ENCODE results near the gene PPM1N.

Gene PPM1N

DNA sequence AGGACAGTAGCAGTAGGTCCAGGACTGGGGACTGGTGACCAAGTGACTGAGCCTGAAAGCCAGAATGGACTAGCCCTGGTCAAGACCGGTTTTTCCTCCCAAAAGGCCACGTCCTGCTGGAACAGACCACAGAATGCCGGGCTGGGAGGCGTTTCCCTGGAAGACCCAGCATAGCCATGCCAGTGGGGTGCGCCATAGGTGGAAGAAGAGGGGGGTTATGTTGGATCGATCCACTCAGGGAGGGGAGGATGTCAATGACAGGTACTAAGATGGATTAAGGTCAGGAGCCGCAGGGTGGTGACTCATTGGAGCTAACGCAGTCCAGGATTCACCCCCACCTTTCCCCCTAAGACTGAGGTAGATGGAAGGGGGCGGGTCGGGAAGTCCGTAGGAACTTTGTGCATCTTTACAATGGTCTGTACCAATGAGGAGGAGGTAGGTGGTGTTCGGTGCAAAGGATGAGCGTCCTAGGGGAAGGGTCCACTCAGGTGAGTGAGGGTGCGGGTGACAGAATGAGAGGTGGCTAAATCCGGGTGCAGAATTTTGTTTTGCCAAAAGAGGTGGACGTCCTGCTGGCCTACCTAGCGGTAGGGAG, 30.0 kb downstream of the PPM1N start:
- TF ChIP-seq, protein P1, sequence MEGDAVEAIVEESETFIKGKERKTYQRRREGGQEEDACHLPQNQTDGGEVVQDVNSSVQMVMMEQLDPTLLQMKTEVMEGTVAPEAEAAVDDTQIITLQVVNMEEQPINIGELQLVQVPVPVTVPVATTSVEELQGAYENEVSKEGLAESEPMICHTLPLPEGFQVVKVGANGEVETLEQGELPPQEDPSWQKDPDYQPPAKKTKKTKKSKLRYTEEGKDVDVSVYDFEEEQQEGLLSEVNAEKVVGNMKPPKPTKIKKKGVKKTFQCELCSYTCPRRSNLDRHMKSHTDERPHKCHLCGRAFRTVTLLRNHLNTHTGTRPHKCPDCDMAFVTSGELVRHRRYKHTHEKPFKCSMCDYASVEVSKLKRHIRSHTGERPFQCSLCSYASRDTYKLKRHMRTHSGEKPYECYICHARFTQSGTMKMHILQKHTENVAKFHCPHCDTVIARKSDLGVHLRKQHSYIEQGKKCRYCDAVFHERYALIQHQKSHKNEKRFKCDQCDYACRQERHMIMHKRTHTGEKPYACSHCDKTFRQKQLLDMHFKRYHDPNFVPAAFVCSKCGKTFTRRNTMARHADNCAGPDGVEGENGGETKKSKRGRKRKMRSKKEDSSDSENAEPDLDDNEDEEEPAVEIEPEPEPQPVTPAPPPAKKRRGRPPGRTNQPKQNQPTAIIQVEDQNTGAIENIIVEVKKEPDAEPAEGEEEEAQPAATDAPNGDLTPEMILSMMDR (IDR thresholded peaks at IDR 0.05), result no peak

DNA sequence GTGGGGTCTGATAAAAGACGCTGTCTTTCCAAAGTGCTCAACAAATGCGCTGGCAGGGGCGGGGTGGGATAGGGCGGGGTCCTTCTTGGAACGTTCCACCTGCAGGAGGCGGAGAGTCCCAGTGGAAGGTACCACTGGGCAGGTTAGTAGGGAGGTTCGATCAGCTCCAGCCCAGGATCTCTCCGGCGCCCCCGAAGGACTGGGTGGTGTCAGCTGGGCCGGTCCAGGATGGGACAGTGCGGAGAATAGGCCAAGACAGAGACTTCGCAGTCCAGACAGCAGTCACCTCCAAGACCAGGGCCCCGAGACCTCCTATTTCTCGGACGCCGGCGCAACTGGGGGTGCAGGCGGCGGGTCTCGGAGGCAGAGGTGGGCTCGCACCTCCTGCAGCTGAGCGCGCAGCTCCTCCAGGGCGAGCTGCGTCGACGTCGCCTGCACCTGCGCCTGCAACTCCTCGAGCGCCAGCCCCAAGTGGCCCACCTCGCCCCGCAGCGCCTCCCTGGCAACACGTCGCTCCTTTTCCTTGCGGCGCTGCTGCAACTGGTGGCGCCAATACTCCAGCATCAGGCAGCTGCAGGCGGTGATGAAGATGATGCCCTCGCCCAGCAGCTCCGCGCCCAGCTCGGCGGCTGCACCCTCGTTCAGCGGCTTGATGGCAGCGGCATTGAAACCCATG, 30.6 kb downstream of the PPM1N start:
- TF ChIP-seq, protein P1 (IDR thresholded peaks at IDR 0.05), result no peak

DNA sequence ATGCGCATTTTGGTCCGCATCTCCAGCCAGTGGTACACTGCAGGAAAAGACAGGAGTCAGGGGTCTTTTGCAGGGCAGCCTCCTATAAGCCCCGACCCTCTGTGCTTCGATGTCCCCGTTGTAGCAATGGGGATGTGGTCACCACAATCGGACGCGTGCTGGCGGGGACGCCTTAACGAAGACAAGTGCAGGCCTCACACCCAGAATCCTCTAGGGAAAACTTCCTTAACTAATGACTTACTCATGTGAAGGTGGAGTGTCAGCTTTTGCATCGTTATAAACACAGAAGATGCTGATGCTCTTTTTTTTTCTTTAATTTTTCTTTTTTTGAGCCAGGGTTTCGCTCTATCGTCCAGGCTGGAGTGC, 31.2 kb downstream of the PPM1N start:
- TF ChIP-seq, protein P1 (IDR thresholded peaks at IDR 0.05), result no peak

DNA sequence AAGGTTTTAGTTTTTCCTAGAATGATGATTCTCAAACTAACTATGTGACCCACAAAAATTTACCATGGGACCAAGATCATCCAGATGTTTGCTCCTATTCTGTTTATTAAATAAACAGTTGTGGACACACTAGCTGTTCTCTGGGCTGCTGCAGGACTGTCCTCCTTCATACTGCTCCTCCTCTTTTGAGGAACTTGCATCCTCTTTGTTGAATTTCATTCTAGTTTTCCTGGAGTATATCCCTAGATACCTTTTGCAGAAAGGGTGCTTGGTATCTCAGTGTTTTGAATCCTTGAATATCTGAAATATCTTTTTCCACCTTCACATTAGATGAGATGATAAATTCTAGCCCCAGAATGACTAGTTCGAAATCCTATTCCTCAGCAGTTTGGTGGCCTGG, 33.1 kb downstream of the PPM1N start:
- TF ChIP-seq, protein P1 (IDR thresholded peaks at IDR 0.05), result no peak

DNA sequence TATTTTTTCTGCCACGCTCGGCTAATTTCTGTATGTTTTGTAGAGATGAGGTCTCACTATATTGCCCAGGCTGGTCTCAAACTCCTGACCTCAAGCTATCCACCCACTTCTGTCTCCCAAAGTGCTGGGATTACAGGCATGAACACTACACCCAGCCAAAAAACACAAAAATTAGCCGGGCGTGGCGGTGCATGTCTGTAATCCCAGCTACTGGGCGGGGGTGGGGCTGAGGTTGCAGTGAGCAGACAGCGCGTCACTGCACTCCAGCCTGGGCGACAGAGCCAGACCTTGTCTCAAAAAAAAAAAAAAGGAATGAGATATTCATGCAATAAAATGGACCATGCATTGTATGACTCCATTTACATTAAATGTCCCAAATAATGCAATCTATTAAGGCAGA, 41.2 kb downstream of the PPM1N start:
- TF ChIP-seq, protein P1 (IDR thresholded peaks at IDR 0.05), result no peak

DNA sequence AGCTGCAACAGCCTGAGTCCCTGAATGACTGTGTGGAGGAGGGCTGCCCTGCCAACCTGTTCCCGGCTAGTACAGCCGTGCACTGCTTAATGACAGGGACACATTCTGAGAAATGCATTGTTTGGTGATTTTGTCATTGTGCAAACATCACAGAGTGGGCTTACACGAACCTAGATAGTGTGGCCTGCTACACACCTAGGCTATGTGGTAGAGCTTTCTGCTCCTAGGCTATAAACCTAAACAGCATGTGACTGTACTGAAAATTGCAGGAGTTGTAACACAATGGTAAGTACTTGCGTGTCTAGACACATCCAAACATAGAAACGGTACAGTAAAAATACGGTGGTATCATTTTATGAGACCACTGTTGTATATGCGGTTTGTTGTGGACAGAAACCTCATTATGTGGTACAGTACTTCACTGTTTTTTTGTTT, 44.0 kb downstream of the PPM1N start:
- TF ChIP-seq, protein P1 (IDR thresholded peaks at IDR 0.05), result no peak

DNA sequence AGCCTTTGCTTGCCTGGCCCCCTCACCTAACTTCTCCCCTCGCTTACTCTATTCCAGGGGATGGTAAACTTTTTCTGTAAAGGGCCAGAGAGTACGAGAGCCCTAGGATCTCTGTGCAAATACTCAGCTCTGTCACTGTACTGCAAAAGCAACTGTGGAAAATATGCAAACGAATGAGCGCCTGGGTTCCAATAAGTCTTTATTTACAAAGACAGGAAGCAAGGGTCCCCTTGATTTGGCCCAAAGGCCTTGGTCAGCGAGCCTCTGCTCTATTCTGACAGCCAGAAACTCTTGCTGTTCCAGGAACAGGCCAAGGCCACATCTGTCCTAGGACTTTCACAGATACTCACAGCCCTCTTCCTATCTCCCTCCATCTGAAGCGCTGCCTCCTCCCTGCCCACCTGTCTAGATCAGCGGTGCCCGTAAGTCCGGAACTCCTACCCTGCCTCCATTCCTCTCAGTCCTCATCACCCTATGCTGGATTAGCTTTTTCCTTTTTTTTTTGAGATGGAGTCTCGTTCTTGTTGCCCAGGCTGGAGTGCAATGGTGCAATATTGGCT, 49.0 kb downstream of the PPM1N start:
- TF ChIP-seq, protein P1 (IDR thresholded peaks at IDR 0.05), result no peak

Data from LNCAP (cell line).